HG02870 (cell line): ENCODE data around the gene SLC25A21.

ENCODE experiments used
- ATAC-seq: cut with Tn5 transposase; IDR thresholded peaks from one replicate; pipeline ENCODE4 v1.9.1; 2021; ENCODE audit warnings: mild to moderate bottlenecking, moderate library complexity; ENCODE audit not compliant: unreplicated experiment

The SLC25A21 gene

DNA sequence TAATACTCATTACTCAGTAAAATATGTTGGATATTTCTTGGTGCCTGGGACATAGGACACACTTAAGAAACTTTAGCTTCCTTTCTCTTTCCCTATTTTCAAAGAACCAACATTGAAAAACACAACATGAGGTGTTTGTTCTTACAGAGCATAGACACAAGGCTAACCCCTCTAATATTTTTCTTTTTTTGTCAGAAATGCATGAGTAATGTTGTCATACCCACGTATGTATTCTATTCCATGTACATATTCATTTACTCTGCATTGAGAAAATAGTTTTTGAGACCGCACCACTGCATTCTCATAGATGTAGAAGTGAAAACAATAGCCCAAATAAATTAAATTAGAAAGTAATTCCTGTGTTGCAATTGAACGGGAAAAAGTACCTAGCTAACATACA, 497.7 kb downstream of the SLC25A21 start:
- ATAC-seq, result no peak

DNA sequence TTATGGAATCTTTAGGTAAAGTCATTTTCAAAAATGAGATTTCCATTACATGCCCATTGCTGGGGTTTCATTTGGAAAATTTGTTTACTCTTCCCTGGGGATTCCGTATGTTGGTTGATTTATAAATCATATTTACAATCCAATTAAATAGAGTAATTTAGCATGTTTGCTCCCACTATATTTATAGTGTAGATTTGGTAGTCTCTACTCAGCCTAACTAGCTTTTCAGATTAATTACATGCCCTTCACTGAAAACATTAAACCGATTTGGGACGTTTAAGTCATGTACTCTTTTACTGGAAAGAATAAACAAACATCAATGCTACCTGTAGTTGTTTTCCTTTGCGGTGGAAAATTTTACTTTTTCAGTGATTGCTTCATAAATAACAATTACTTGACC, 500.3 kb downstream of the SLC25A21 start:
- ATAC-seq, result no peak

DNA sequence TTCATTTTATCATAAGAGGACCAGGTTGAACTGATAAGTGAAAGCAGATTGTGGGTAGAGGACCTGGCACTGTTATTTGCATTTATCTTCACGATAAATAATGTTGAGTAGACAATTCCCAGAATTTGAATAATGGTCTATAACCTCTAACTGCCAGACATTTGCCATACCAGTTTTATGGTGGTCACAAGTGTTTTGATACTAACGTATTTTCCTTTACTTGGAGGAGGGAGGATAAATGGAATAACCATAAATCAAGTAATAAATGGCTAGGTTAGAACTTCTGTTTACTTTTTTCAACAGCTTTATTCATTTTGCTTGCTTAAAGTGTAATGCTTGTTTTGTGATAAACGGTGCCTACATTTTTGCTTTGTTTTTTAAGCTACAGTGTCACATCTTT, 501.3 kb downstream of the SLC25A21 start:
- ATAC-seq, result no peak

DNA sequence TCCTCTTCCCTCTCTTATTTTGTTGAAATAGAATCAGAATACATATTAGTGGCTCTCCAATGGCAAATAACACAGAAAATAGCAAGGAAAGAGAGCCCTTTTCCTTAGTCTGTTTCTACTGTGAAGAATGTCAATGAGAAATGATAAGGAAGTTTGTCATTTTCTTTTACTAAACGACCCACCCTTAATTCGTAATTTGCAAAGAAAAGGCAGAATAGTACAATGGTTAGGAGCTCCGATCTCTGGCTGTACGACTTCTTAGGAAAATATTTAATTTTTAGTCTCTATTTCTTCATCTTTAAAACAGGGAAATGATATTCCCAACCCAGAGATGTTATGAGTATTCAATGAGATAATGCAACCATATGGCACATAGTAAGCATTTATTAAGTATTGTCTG, 504.7 kb downstream of the SLC25A21 start:
- no peak for ATAC-seq

DNA sequence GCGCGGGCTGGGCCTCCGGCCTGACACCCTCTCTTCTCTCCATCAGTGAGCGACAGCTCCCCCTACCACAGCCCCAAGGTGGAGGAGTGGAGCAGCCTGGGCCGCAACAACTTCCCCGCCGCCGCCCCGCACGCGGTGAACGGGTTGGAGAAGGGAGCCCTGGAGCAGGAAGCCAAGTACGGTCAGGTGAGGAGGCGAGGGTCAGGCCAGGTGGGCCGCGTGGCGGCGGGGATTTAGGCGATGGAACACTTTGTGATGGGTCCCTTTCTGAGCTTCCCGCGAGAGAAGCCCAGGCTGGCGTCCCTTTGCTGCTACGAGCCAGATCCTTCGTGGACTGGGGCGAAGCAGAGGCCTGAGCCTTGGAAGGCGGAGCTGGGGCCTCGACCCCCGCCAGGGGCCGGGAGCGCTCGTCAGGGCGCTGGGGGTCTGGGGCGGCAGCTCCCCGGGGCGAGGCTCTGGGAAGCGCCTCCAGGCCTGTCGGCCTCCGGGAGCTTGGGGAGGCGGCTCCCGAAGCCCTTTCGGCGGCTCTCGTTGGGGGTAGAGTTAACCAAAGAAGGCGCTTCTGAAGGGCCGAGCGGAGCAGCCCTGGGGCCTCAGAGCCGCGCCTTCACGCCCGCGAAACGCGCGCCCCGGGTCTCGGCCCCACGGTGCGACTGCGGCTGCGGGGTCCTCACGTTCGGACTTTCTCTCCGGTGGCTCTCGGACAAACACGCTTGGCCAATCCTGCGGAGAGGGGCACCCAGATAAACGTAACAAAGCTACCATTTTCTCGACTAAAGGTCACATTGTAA, 505.8 kb downstream of the SLC25A21 start:
- ATAC-seq, result no peak

DNA sequence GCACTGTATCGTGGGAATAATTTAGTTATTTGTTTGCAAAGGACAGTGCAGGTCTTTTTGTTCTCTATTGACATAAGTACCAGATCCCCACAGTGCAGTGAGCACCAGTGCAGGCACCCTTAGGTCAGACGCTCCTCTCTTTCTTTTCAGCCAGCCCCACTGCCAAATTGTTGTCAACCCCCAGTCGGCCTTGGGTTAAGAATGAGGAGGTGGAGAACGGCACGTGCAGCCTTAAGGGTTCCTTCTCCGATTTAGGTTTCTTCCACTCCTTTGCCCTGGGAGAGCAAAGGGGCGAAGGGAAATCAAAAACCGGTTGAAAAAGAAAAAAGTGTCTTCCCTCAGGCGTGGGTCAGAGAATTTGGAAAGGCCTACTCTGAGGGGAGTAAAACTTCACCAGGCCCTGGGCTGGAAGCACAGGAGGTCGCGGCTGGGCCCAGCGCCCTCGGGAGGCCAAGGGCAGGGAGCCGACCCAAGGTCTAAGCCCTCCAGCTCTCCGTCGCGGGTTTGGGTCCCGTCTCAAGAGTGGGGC, 506.5 kb downstream of the SLC25A21 start:
- ATAC-seq, result no peak

DNA sequence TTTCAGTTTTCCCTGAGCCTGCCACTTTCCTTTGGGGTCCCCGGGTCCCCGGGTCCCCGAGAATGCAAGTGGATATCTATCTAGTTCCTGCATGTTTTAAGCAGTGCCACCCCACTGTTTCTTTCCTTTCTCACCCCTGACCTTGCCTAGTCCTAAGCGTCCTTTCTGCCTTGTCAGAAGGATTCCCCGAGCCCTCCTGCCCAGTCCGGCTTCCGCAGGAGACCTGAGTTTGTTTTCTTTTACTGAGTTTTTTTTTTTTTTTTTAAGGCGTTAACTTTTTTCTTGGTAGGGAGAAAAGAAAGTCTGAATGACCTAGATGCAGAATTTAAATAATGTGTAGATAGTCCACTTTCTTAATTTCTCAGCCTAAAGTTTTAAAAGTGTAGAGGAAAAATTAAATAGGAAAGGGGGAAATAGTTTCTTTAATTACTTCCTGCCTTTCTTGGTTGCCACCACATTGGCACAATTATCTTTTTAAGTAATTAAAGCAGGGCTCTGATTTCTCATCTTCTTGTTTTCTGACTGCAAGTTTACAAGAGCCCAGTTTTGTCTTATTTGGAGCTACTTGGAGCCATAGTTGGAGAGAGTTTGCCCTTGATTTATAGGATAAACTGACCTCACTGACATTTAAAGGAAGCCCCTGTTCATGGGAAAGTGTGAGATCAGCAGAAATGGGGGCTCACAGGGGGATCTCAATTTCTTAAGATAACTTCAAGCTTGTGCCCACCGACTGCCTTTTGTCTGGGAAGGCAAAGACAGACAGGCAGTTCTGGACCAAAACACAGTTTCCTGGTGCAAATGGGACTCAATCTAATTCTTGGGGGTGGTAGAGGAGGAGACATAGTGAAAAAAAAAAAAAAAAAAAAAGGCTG, 507.8 kb downstream of the SLC25A21 start:
- no peak for ATAC-seq

DNA sequence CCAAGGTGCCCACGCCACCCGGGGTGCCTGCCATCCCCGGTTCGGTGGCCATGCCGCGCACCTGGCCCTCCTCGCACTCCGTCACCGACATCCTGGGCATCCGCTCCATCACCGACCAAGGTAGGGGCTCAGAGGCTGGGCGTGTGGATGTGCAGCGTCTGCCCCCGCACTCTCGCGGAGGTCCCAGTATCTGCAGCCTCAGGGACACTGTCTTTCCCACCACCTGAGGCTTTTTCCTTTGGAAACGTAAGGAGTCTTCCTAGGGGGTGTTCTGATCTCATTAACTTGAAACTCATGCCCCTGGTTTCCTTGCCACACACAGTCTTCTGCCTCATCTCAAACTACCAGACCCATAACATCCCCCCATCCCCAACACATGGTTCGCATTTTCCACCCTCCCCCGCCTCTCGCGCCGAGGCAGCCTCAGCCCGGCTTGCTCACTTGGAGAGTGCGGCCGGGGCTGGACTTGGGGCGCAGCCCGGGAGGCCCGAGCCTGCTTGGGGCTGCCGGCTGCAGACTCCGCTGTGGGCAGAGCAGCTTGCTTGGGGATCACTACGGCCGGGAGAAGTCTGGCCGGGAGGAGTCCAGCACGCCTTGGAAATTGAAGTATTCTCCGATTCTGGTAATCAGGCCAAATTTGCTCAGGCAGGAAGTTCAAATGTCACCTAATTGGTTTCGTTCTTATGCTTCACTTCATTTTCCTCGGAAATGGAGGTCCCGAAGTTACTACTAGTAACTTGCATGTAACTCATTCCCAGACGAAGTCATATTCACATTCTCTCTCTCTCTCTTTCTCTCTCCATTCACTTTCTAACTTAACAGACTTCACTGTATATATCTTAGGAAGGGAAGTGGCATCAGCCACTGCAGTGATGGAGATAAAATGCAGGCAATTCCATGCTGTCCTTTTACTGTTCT, 508.7 kb downstream of the SLC25A21 start:
- ATAC-seq, result no peak

DNA sequence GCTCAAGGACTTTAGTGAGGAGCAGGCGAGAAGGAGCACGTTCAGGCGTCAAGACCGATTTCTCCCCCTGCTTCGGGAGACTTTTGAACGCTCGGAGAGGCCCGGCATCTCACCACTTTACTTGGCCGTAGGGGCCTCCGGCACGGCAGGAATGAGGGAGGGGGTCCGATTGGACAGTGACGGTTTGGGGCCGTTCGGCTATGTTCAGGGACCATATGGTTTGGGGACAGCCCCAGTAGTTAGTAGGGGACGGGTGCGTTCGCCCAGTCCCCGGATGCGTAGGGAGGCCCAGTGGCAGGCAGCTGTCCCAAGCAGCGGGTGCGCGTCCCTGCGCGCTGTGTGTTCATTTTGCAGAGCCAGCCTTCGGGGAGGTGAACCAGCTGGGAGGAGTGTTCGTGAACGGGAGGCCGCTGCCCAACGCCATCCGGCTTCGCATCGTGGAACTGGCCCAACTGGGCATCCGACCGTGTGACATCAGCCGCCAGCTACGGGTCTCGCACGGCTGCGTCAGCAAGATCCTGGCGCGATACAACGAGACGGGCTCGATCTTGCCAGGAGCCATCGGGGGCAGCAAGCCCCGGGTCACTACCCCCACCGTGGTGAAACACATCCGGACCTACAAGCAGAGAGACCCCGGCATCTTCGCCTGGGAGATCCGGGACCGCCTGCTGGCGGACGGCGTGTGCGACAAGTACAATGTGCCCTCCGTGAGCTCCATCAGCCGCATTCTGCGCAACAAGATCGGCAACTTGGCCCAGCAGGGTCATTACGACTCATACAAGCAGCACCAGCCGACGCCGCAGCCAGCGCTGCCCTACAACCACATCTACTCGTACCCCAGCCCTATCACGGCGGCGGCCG, 509.6 kb downstream of the SLC25A21 start:
- no peak for ATAC-seq

DNA sequence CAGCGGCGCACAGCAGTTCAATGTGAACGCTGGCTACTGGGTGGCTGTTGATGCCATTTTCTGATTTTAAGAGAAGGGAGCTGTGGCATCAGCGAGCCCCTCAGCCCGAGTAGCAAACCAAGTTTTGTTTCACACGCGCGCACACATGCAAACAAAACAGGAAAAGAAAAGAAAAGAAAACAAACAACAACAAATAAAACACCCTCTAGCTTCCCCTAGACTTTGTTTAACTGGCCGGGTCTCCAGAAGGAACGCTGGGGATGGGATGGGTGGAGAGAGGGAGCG, 510.2 kb downstream of the SLC25A21 start:
- no peak for ATAC-seq

DNA sequence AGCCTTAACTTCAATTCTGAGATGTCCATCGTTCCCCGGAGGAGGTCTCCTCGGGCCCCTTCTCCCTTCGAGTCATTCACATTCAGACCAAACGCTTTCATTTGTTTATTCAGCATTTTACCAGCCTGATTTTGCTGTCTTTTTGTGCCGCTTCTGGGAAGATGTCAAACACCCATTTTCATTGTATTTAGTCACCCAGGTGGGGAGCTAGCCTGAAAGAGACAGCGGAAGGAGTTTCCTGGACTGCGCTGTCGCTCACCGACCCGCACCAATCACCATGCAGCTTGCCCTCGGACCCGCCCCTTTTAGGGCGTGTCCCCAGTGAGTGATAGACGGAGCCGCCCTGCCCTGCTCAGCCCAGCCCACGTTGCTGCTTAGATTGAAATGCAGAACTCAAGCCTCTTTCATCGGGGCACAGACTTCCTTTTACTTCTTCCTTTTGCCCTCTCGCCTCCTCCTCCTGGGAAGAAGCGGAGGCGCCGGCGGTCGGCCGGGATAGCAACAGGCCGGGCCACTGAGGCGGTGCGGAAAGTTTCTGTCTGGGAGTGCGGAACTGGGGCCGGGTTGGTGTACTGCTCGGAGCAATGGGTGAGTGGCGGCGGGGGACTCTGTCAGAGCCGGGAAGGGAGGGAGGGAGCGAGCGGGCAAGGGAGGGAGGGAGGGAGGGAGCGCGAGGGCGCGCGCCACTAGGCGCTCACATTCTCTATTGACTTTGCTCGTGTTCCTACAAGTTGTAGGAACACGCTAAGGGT, 510.7 kb downstream of the SLC25A21 start, which contains the start of gene PAX9:
Gene PAX9 (plus strand): TSS at position 355 of the 752 bp plus-strand sequence. CDS start 230 bp downstream, at position 585.
- ATAC-seq, result no peak

DNA sequence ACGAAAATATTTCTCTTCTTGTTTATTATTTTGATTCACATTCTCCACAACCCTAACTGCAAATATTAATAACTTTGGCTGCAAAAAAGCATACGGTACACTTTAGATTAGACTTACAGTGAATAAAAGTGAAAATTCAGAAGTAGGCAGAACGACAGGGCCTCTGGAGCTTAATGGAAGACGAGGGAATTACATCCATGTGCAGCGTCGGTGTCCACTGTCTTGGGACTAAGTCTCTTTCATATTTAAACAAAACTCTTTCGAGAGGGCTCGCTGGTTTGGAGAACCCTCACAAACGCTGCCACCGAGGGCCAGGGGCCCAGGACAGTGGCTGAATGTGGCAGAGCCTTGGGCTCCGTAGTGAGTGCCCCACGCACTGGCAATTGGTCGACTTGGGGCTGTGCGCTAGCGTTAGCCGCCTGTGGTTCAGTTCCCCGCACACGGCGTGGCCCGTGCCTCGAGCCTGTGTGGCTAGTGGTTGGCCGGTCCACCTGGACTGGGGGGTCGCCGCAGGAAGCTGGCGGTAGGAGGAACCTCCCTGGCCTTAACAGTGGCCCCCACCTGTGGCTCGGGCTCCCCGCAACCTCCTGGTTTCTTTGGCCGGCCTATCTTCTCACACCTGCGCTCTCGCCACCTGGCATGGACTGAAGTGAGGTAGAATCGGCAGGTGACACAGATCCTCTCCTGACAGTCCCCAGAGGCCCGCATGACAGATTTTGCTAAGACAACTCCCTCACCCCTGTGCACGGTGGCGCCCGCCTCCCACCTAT, 511.5 kb downstream of the SLC25A21 start:
- ATAC-seq, result no peak

DNA sequence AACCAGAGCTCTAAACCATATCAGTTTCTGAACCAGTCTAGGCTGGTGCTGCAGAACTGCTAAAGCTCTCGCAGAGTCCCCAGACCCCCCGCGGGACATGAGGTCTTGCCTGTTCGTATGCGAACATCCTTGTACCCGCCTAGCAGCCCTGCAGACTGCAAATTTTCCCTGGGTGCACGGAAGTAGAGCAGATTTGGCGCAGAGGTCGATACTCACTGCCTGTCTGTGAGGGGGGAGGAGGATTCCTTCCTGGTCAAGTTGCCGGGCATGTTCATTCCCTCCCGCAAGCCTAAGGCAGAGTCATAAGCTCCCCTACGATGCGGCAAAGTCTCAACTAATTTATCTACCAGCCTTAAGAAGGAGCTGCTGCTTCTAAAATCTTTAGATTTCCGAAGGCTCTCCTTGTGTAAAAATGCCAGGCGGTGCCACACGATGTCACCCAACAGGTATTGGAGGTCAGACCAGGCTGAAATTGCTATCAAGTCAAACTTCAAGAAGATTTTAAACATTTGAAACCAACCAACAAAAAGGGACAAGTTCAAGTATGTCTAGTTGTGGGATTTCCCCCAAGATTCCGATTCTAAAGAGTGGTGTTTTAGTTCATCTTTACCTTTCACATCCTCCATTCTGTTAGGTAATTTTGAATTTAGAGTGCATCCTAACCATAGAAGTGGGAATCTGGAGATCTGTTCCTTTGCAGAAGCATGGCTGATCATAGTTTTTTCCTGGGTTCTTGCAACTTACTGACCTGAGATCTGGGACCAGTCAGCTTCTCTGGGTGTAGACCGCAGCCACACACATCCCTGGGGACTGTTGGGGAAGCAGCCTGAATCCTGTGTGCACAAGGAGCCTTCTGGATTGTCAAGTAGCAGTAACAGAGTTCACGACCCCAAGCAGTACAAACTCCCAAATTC, 512.3 kb downstream of the SLC25A21 start:
- no peak for ATAC-seq

DNA sequence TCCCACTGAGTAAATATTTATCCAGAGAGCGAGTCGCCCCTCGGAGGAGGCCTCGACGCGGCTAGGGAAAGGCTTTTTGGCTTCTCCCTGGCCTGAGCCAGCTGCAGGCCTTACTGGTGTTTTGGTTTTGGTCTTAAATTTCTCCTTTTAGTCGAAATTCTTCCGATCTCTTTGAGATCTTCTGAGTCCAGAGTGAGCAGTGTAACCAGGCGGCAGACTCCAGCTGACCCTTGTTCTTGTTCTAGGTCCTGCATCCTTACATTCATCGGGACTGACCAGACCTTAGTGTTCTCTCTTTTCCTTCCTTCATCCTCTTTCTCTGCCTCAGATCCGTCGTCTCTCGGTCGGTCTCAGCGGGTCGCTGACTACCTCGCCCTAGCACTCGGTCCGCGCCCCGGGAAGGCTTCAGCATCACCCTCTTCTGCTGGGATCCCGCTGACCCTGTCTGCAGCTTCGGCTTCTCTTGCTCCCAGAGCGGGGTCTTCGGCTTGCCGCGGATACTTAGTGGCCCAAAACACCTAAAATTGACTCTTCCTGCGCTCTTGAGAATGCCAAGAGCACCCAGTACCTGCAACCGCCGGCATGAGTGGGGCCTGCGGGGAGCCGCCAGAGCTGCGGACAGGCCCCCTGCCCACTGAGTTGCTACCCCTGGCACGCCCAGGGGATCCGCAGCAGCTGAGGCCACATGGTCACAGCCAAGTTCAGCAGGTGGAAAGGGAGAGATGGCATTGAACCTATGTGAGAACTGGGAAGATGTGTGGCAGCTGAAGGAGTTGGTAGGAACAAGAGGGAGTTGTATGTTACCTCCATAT, 513.2 kb downstream of the SLC25A21 start:
- no peak for ATAC-seq

DNA sequence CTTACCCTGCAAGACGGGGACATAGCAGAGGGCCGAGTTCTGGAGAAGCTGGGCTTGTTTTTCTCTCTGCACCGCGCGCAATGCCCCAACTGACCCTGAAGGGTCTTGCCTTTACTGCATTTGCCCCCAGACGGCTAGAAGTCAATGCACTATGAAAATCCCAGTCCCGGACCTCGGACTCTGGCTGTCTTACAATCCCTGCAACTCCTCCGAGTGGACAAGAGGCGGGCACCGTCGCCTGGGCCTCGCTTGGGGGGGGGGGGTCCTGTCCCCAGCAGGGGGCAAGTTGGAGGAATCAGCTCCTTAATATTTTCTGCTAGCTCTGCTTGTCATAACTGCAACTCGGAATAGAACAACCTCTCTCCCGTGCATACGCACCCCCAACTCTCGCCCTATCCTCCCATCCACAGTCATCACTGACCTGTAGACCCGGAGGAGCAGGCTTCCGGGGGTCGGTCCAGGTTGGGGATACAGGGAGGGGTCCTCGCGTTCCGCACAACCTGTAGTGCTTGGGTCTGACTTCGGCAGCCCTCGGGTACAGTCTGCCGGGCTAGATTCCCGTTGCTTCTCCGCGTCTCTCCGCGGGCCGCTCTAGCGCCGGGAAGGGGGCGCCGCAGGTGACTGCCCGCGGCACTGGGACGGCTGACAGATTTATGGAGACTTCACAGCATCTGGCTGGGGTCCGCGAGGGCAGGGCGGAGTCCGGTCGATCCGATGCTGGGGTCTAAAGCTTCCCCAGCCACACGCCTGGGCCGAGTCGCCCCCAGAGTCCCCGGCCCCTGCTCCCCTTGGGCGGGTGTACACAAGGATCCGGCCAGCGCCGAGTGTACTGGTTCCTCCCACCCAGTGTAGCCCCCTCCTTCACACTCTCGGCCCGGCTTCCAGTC, 514.0 kb downstream of the SLC25A21 start:
- ATAC-seq, result no peak
